GM21367 (cell line): ENCODE results near the gene HS1BP3.

Source experiments
- ATAC-seq: cut with Tn5 transposase; IDR thresholded peaks from one replicate; pipeline ENCODE4 v1.9.1; 2021; ENCODE audit not compliant: unreplicated experiment

HS1BP3 gene

GRCh38 chr2:20588918-20589871, 61.7 kb downstream of the HS1BP3 start:
- ATAC-seq: no peak

GRCh38 chr2:20585710-20586594, 64.9 kb downstream of the HS1BP3 start:
- no peak for ATAC-seq

- ATAC-seq: no peak
These were observed 65.6 kb downstream of the HS1BP3 start for GRCh38 chr2:20585359-20585709.

GRCh38 chr2:20584399-20585358, 66.2 kb downstream of the HS1BP3 start:
- no peak for ATAC-seq

- no peak for ATAC-seq
These were observed 66.9 kb downstream of the HS1BP3 start for GRCh38 chr2:20584045-20584398.

- ATAC-seq: no peak
These were observed 67.4 kb downstream of the HS1BP3 start for GRCh38 chr2:20583425-20583881.

- ATAC-seq: no peak
These were observed 68.2 kb downstream of the HS1BP3 start for GRCh38 chr2:20582600-20583221.

GRCh38 chr2:20580690-20581437, 70.0 kb downstream of the HS1BP3 start:
- ATAC-seq: no peak

GRCh38 chr2:20579866-20580265, 71.0 kb downstream of the HS1BP3 start:
- ATAC-seq: no peak

GRCh38 chr2:20578895-20579825, 71.7 kb downstream of the HS1BP3 start:
- peak; percentile 69 for ATAC-seq

GRCh38 chr2:20578266-20578894, 72.5 kb downstream of the HS1BP3 start:
- no peak for ATAC-seq

- no peak for ATAC-seq
These were observed 73.2 kb downstream of the HS1BP3 start for GRCh38 chr2:20577495-20578235.

- peak; percentile 81 for ATAC-seq
These were observed 74.2 kb downstream of the HS1BP3 start for GRCh38 chr2:20576598-20577115.

- ATAC-seq: no peak
These were observed 74.8 kb downstream of the HS1BP3 start for GRCh38 chr2:20575935-20576597.

GRCh38 chr2:20575414-20575813, 75.5 kb downstream of the HS1BP3 start:
- ATAC-seq: no peak

GRCh38 chr2:20574930-20575329, 76.0 kb downstream of the HS1BP3 start:
- no peak for ATAC-seq
